PC-3 (cell line): ENCODE measurements around the gene ITPR3. TPM values are rescaled to one million over a fixed set of nuclear protein-coding genes. Genes with fewer than 3 reads are reported as not detected.

Source experiments
- ATAC-seq: fragments of 200-7000 bp; cut with Tn5 transposase; 2 replicates; pipeline ENCODE4 v1.9.1; 2020; ENCODE audit warnings: mild to moderate bottlenecking, moderate library complexity
- BruUV-seq: library from RNA; stranded (reverse); fragments of 400-500 nt; replicated peaks from 2 replicates; lab custom pipeline; 2021; lab: Mats Ljungman, UMichigan
- CTCF ChIA-PET: fragments of 300-600 bp; sonication (Branson Sonifier 250); formaldehyde crosslinking; loops from one replicate; lab custom pipeline; 2022; ENCODE audit warnings: antibody characterized with exemption; lab: Charles Lee
- POLR2A ChIA-PET: fragments of 300-600 bp; sonication (Branson Sonifier 250); formaldehyde crosslinking; loops from one replicate; lab custom pipeline; 2022; ENCODE audit warnings: antibody characterized with exemption; ENCODE audit not compliant: unreplicated experiment; lab: Charles Lee
- DNase-seq: peaks from one replicate; pipeline ENCODE4 v3.0.0-alpha.2; 2015
- H2AFZ ChIP-seq: fragments of 300-600 bp; sonication (generic); 2 replicates; pipeline ENCODE4 v1.6.0; 2016; ENCODE audit warnings: antibody characterized with exemption, low read length
- H3F3A ChIP-seq: fragments of 300-600 bp; sonication (generic); one replicate; pipeline ENCODE4 v1.6.0; 2017; ENCODE audit warnings: antibody characterized with exemption, low read length, control low read depth, mild to moderate bottlenecking; ENCODE audit not compliant: unreplicated experiment
- H3K27ac ChIP-seq: fragments of 300-600 bp; sonication (generic); 2 replicates; pipeline ENCODE4 v1.5.1; 2016; ENCODE audit warnings: mild to moderate bottlenecking, low read length
- H3K27me3 ChIP-seq: fragments of 300-600 bp; sonication (generic); 2 replicates; pipeline ENCODE4 v1.6.1; 2016; ENCODE audit warnings: low read length, mixed read lengths
- H3K36me3 ChIP-seq: fragments of 300-600 bp; sonication (generic); 2 replicates; pipeline ENCODE4 v1.6.1; 2016; ENCODE audit warnings: low read depth, mixed run types, low read length, mixed read lengths
- H3K4me1 ChIP-seq: fragments of 300-600 bp; sonication (generic); 2 replicates; pipeline ENCODE4 v1.5.1; 2016; ENCODE audit warnings: low read length; ENCODE audit not compliant: insufficient read depth
- H3K4me2 ChIP-seq: fragments of 300-600 bp; sonication (generic); 2 replicates; pipeline ENCODE4 v1.6.0; 2016; ENCODE audit warnings: low read length
- H3K4me3 ChIP-seq: fragments of 300-600 bp; sonication (generic); 2 replicates; pipeline ENCODE4 v1.5.1; 2016; ENCODE audit warnings: mild to moderate bottlenecking, low read length, mixed read lengths
- H3K79me2 ChIP-seq: fragments of 300-600 bp; sonication (generic); 2 replicates; pipeline ENCODE4 v1.6.1; 2017; ENCODE audit warnings: low read length, mixed read lengths
- H3K9ac ChIP-seq: fragments of 300-600 bp; sonication (generic); 2 replicates; pipeline ENCODE4 v1.6.0; 2016; ENCODE audit warnings: mild to moderate bottlenecking, low read length
- H3K9me2 ChIP-seq: fragments of 300-600 bp; sonication (generic); replicated peaks from 2 replicates; pipeline ENCODE4 v1.6.1; 2016; ENCODE audit warnings: mixed run types, low read length, mixed read lengths
- H3K9me3 ChIP-seq: fragments of 300-600 bp; sonication (generic); 2 replicates; pipeline ENCODE4 v1.6.1; 2016; ENCODE audit warnings: low read length, mixed read lengths
- H4K20me1 ChIP-seq: fragments of 300-600 bp; sonication (generic); 2 replicates; pipeline ENCODE4 v1.6.1; 2016; ENCODE audit warnings: low read length, mixed read lengths
- EZH2 ChIP-seq: fragments of 300-600 bp; sonication (generic); IDR thresholded peaks from one replicate; pipeline ENCODE4 v1.6.1; 2017; ENCODE audit warnings: antibody characterized with exemption, mild to moderate bottlenecking, low read length; ENCODE audit not compliant: unreplicated experiment
- EZH2phosphoT487 ChIP-seq: fragments of 300-600 bp; sonication (generic); IDR thresholded peaks from 2 replicates; pipeline ENCODE4 v1.6.1; 2018; ENCODE audit warnings: mild to moderate bottlenecking, antibody characterized with exemption, low read length, borderline replicate concordance
- intact Hi-C: fragments of 100-400 bp; cut with micrococcal nuclease; formaldehyde crosslinking; loops from 2 replicates; pipeline ENCODE4 v1.9.0; 2023
- total RNA-seq: library from RNA; depleted of rRNA; stranded (reverse); fragments of >200 nt; gene quantifications from 2 replicates; pipeline ENCODE4 v1.2.3, GENCODE V29; 2014
- TF ChIP-seq, protein P1 (sequence below): fragments of 300-600 bp; sonication (generic); conservative IDR thresholded peaks from 2 replicates; pipeline ENCODE4 v1.5.1; 2017; ENCODE audit warnings: antibody characterized with exemption, low read depth, mild to moderate bottlenecking, low read length

The ITPR3 gene
- total RNA-seq, 1 experiment from 2014 or later = 41.8 TPM

DNA sequence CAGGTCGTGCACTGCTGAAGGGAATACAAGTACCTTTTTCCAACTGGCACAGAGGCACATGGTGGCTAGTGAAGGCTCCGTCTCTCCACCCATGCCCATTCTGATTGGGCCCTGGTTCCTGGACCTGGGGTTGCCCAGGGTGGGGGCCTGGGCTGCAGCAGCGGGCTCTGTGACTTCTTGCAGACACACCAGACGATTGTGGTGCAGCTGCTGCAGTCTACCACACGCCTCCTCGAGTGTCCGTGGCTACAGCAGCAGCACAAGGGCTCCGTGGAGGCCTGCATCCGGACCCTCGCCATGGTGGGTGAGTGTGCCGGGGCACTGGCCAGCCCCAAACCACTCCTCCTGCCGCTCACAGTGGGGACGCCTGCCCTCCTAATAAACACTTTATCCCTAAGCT is 61.2 kb downstream of the ITPR3 start:
- intact Hi-C loops = no loop called here
- DNase-seq (no peak), ATAC-seq (no peak)
- ChIA-PET POLR2A (no interaction called here), CTCF (no interaction called here)
- H3K4me2 ChIP-seq = no peak overlapping the region
- TF ChIP-seq, protein P1, sequence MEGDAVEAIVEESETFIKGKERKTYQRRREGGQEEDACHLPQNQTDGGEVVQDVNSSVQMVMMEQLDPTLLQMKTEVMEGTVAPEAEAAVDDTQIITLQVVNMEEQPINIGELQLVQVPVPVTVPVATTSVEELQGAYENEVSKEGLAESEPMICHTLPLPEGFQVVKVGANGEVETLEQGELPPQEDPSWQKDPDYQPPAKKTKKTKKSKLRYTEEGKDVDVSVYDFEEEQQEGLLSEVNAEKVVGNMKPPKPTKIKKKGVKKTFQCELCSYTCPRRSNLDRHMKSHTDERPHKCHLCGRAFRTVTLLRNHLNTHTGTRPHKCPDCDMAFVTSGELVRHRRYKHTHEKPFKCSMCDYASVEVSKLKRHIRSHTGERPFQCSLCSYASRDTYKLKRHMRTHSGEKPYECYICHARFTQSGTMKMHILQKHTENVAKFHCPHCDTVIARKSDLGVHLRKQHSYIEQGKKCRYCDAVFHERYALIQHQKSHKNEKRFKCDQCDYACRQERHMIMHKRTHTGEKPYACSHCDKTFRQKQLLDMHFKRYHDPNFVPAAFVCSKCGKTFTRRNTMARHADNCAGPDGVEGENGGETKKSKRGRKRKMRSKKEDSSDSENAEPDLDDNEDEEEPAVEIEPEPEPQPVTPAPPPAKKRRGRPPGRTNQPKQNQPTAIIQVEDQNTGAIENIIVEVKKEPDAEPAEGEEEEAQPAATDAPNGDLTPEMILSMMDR = no peak
- TF ChIP-seq EZH2phosphoT487 = no peak
- TF ChIP-seq EZH2 = no peak
- H4K20me1 ChIP-seq = no peaks in the 10 kb centered on the region
- no peaks in the 10 kb centered on the region for H3K27me3 ChIP-seq
- no TSS peak for BruUV-seq
- H2AFZ ChIP-seq = no peak overlapping the region
- H3K9ac ChIP-seq = no peak overlapping the region
- no peak overlapping the region for H3K4me3 ChIP-seq
- no peaks in the 10 kb centered on the region for H3F3A ChIP-seq
- H3K36me3 ChIP-seq = peaks cover 21% of the 10 kb centered on the region
- no peaks in the 10 kb centered on the region for H3K9me2 ChIP-seq
- no peaks in the 10 kb centered on the region for H3K79me2 ChIP-seq
- no peaks in the 10 kb centered on the region for H3K9me3 ChIP-seq
- peaks cover 3% of the 10 kb centered on the region for H3K4me1 ChIP-seq
- no peak overlapping the region for H3K27ac ChIP-seq

DNA sequence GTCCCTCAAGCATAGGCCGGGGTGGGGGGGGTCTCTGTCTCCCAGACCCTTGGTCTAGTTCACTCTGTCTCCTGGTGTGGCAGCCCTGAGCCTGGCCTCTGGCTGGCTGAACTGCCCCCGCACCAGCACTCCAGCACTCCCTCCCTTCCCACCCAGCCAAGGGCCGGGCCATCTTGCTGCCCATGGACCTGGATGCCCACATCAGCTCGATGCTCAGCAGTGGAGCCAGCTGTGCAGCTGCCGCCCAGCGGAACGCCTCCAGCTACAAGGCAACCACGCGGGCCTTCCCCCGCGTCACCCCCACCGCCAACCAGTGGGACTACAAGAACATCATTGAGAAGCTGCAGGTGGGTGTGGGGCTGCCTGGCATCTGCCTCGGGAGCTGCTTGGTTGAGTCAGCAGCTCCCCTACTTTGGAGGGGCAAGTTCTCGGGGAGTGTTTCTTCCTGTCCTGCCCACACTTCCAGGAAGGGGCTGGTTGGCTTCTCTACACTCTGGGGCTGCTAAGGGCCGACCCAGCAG is 62.0 kb downstream of the ITPR3 start:
- ChIA-PET POLR2A (no interaction called here), CTCF (no interaction called here)
- peaks cover 18% of the 10 kb centered on the region for H3K36me3 ChIP-seq
- H3K4me1 ChIP-seq = no peaks in the 10 kb centered on the region
- H3K4me2 ChIP-seq = no peak overlapping the region
- H3K27ac ChIP-seq = no peak overlapping the region
- no peaks in the 10 kb centered on the region for H3K79me2 ChIP-seq
- H3K9me3 ChIP-seq = no peaks in the 10 kb centered on the region
- no peak overlapping the region for H2AFZ ChIP-seq
- no peak for DNase-seq
- intact Hi-C loops = no loop called here
- no peaks in the 10 kb centered on the region for H4K20me1 ChIP-seq
- no peak overlapping the region for H3K9ac ChIP-seq
- no peak for TF ChIP-seq EZH2
- TF ChIP-seq, protein P1 = no peak
- TF ChIP-seq EZH2phosphoT487 = no peak
- no TSS peak for BruUV-seq
- H3F3A ChIP-seq = no peaks in the 10 kb centered on the region
- ATAC-seq = no peak
- H3K27me3 ChIP-seq = no peaks in the 10 kb centered on the region
- no peaks in the 10 kb centered on the region for H3K9me2 ChIP-seq
- no peak overlapping the region for H3K4me3 ChIP-seq

DNA sequence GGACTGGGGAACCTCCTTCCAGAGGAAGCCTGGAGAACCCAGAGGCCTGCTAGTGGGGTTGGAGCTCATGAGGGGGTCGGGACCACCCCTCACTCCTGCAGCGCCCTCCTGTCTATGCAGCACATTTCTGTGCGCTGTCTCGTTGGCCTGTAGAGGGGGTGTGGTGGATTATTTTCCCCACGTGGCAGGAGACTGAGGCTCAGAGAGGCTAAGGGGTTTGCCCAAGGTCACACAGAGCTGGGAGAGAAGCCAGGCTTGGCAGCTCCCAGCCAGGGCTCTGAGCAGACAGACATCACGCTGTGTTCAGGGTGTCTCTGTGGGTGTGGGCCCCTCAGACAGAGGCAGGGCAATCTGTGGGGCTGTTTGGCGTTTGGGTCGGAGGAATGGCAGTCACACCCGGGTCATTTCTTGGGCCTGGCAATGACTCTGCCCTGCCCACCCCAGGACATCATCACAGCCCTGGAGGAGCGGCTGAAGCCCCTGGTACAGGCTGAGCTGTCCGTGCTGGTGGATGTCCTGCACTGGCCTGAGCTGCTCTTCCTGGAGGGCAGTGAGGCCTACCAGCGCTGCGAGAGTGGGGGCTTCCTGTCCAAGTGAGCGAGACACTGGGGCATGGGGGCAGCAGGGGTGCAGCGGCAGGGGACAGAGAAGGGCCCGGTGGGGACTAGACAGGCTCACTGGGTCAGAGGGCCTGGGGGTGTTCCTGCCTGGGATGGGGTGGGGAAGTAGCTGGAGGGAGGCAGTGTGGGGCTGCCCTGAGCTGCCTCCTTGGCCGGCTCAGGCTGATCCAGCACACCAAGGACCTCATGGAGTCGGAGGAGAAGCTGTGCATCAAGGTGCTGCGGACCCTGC is 62.7 kb downstream of the ITPR3 start:
- Histone ChIP-seq H4K20me1 (no peaks in the 10 kb centered on the region), H3K79me2 (no peaks in the 10 kb centered on the region), H3K27ac (no peak overlapping the region), H3K27me3 (no peaks in the 10 kb centered on the region), H3F3A (no peaks in the 10 kb centered on the region), H2AFZ (no peak overlapping the region), H3K9ac (no peak overlapping the region), H3K9me3 (no peaks in the 10 kb centered on the region), H3K9me2 (no peaks in the 10 kb centered on the region), H3K4me2 (no peak overlapping the region), H3K36me3 (peaks cover 18% of the 10 kb centered on the region), H3K4me3 (no peak overlapping the region), H3K4me1 (no peaks in the 10 kb centered on the region)
- DNase-seq (no peak), ATAC-seq (no peak)
- intact Hi-C loops = no loop called here
- CTCF ChIA-PET = no interaction called here
- POLR2A ChIA-PET = no interaction called here
- BruUV-seq = no TSS peak
- TF ChIP-seq EZH2 (no peak), EZH2phosphoT487 (no peak)
- TF ChIP-seq, protein P1 = no peak
